Measurements from ENCODE around the gene GARIN1A.

The GARIN1A gene

GRCh38 chr7:128692623-128693270 lies 20.7 kb downstream of the GARIN1A start:
- H3K36me3 ChIP-seq (replicated peaks; ENCODE audit: low read depth, low read length): no peaks in the 10 kb centered on the region
- no peak overlapping the region for H3K9ac ChIP-seq (ENCODE audit: low read length)
- H3K4me3 ChIP-seq (ENCODE audit: low read length): no peak overlapping the region
- no peak overlapping the region for H3K4me2 ChIP-seq (ENCODE audit: low read length)
- H3K9me3 ChIP-seq (ENCODE audit: insufficient read depth, low read length): no peaks in the 10 kb centered on the region
- H3K27ac ChIP-seq (ENCODE audit: low read length): no peak overlapping the region
- no peaks in the 10 kb centered on the region for H3K27me3 ChIP-seq (ENCODE audit: low read depth, low read length)
- no peaks in the 10 kb centered on the region for H4K20me1 ChIP-seq (ENCODE audit: insufficient read depth, low read length)
- H2AFZ ChIP-seq (ENCODE audit: low read depth, low read length): no peak overlapping the region
- no peaks in the 10 kb centered on the region for H3K79me2 ChIP-seq (ENCODE audit: low read length)
- TF ChIP-seq EZH2phosphoT487 (IDR thresholded peaks at IDR 0.05; ENCODE audit: low read depth): no peak
- no peak for TF ChIP-seq CTCF (IDR thresholded peaks at IDR 0.05; ENCODE audit: low read depth, low read length)
- 0 out of 2 replicates have a peak, but pooled peaks cover under 1% of the 10 kb centered on the region for H3K4me1 ChIP-seq (ENCODE audit: low read length)

- Histone ChIP-seq H4K20me1 (ENCODE audit: insufficient read depth, low read length) (no peaks in the 10 kb centered on the region), H3K79me2 (ENCODE audit: low read length) (no peaks in the 10 kb centered on the region), H3K4me1 (ENCODE audit: low read length) (peaks cover 6% of the 10 kb centered on the region; the same call in 1 of the 2 replicates), H3K27me3 (ENCODE audit: low read depth, low read length) (no peaks in the 10 kb centered on the region), H2AFZ (ENCODE audit: low read depth, low read length) (no peak overlapping the region), H3K9ac (ENCODE audit: low read length) (no peak overlapping the region), H3K4me2 (ENCODE audit: low read length) (no peak overlapping the region), H3K27ac (ENCODE audit: low read length) (no peak overlapping the region), H3K36me3 (replicated peaks; ENCODE audit: low read depth, low read length) (no peaks in the 10 kb centered on the region), H3K9me3 (ENCODE audit: insufficient read depth, low read length) (no peaks in the 10 kb centered on the region), H3K4me3 (ENCODE audit: low read length) (no peak overlapping the region)
- TF ChIP-seq EZH2phosphoT487 (IDR thresholded peaks at IDR 0.05; ENCODE audit: low read depth) (no peak), CTCF (IDR thresholded peaks at IDR 0.05; ENCODE audit: low read depth, low read length) (no peak)
Observed at GRCh38 chr7:128693373-128694015, 21.4 kb downstream of the GARIN1A start.

- Histone ChIP-seq H3K27ac (ENCODE audit: low read length) (no peak overlapping the region), H3K27me3 (ENCODE audit: low read depth, low read length) (no peaks in the 10 kb centered on the region), H3K9me3 (ENCODE audit: insufficient read depth, low read length) (no peaks in the 10 kb centered on the region), H3K4me2 (ENCODE audit: low read length) (no peak overlapping the region), H3K9ac (ENCODE audit: low read length) (no peak overlapping the region), H3K36me3 (replicated peaks; ENCODE audit: low read depth, low read length) (no peaks in the 10 kb centered on the region), H3K4me3 (ENCODE audit: low read length) (no peak overlapping the region), H3K79me2 (ENCODE audit: low read length) (no peaks in the 10 kb centered on the region), H2AFZ (ENCODE audit: low read depth, low read length) (no peak overlapping the region), H4K20me1 (ENCODE audit: insufficient read depth, low read length) (no peaks in the 10 kb centered on the region), H3K4me1 (ENCODE audit: low read length) (peaks cover 6% of the 10 kb centered on the region; the same call in 1 of the 2 replicates)
- no peak for TF ChIP-seq CTCF (IDR thresholded peaks at IDR 0.05; ENCODE audit: low read depth, low read length)
- no peak for TF ChIP-seq EZH2phosphoT487 (IDR thresholded peaks at IDR 0.05; ENCODE audit: low read depth)
Observed at GRCh38 chr7:128694738-128695137, 22.6 kb downstream of the GARIN1A start.

GRCh38 chr7:128697302-128697905 lies 25.3 kb downstream of the GARIN1A start:
- H3K79me2 ChIP-seq (ENCODE audit: low read length): no peaks in the 10 kb centered on the region
- peaks cover 6% of the 10 kb centered on the region; the same call in 1 of the 2 replicates for H3K4me1 ChIP-seq (ENCODE audit: low read length)
- peak overlapping the region; percentile 91 for H2AFZ ChIP-seq (ENCODE audit: low read depth, low read length)
- peaks cover 3% of the 10 kb centered on the region; the same call in 1 of the 2 replicates for H3K9me3 ChIP-seq (ENCODE audit: insufficient read depth, low read length)
- no peaks in the 10 kb centered on the region for H3K27me3 ChIP-seq (ENCODE audit: low read depth, low read length)
- TF ChIP-seq EZH2phosphoT487 (IDR thresholded peaks at IDR 0.05; ENCODE audit: low read depth) (no peak), CTCF (IDR thresholded peaks at IDR 0.05; ENCODE audit: low read depth, low read length) (peak; percentile 44)
- H4K20me1 ChIP-seq (ENCODE audit: insufficient read depth, low read length): no peaks in the 10 kb centered on the region
- H3K4me2 ChIP-seq (ENCODE audit: low read length): peak overlapping the region; percentile 75
- H3K4me3 ChIP-seq (ENCODE audit: low read length): peak overlapping the region; percentile 81
- H3K27ac ChIP-seq (ENCODE audit: low read length): no peak overlapping the region
- no peaks in the 10 kb centered on the region for H3K36me3 ChIP-seq (replicated peaks; ENCODE audit: low read depth, low read length)
- H3K9ac ChIP-seq (ENCODE audit: low read length): peak overlapping the region; percentile 65
